Brain microvascular endothelial cell (primary cell): ENCODE results near the gene VAMP1.
"Not testable (repeated sequence)": the region's sequence is repeated elsewhere in the genome, so short reads cannot be mapped to it uniquely, and the experiment has no call there.

Experiments
- DNase-seq: peaks from one replicate; pipeline ENCODE4 v3.0.0-alpha.2; 2020
- H3K27ac ChIP-seq: fragments of 250-450 bp; sonication (Bioruptor Pico); 2 replicates; pipeline ENCODE4 v1.5.1; 2020; ENCODE audit warnings: mild to moderate bottlenecking, moderate library complexity
- H3K27me3 ChIP-seq: fragments of 250-450 bp; sonication (Bioruptor Pico); replicated peaks from 2 replicates; pipeline ENCODE4 v1.5.1; 2020; ENCODE audit warnings: mild to moderate bottlenecking
- H3K36me3 ChIP-seq: fragments of 250-450 bp; sonication (Bioruptor Pico); replicated peaks from 2 replicates; pipeline ENCODE4 v1.5.1; 2020; ENCODE audit warnings: mild to moderate bottlenecking
- H3K4me3 ChIP-seq: 2 replicates; pipeline ENCODE4 v1.5.1; 2011; ENCODE audit warnings: low read depth, mild to moderate bottlenecking, control low read depth, low read length, moderate library complexity
- CTCF ChIP-seq: IDR thresholded peaks from 2 replicates; pipeline ENCODE4 v1.5.1; 2011; ENCODE audit warnings: low read depth, mild to moderate bottlenecking, moderate library complexity, low read length, control low read depth, inconsistent platforms; ENCODE audit errors: missing control alignments
- in situ Hi-C: cut with HindIII; loops from 2 replicates; pipeline ENCODE4 v1.10.0; 2017; ENCODE audit warnings: low sequenced_read_pairs, low pct_ligation_motif_present

Gene VAMP1

GRCh38 chr12:6488240-6488639 lies 17.8 kb upstream of the VAMP1 start:
- no peaks in the 10 kb centered on the region for H3K36me3 ChIP-seq
- no peak for TF ChIP-seq CTCF
- no peak overlapping the region for H3K4me3 ChIP-seq
- H3K27ac ChIP-seq = no peak overlapping the region
- H3K27me3 ChIP-seq = no peaks in the 10 kb centered on the region
- no peak for DNase-seq
- in situ Hi-C loops = no loop called here

- Histone ChIP-seq H3K27ac (no peak overlapping the region), H3K27me3 (no peaks in the 10 kb centered on the region), H3K4me3 (no peak overlapping the region), H3K36me3 (no peaks in the 10 kb centered on the region)
- in situ Hi-C loops = no loop called here
- TF ChIP-seq CTCF = no peak
- DNase-seq = no peak
Observed at GRCh38 chr12:6478416-6478815, 7.9 kb upstream of the VAMP1 start.

- H3K4me3 ChIP-seq, H3K36me3 ChIP-seq, H3K27me3 ChIP-seq, H3K27ac ChIP-seq, in situ Hi-C loops, DNase-seq: not testable (repeated sequence)
Observed at GRCh38 chr12:6477601-6478377, 7.3 kb upstream of the VAMP1 start.

GRCh38 chr12:6476489-6476888 lies 6.0 kb upstream of the VAMP1 start:
- in situ Hi-C loops = no loop called here
- peak; percentile 58 for DNase-seq
- no peak overlapping the region for H3K4me3 ChIP-seq
- peak overlapping the region; percentile 28 for H3K27ac ChIP-seq
- H3K27me3 ChIP-seq = no peaks in the 10 kb centered on the region
- TF ChIP-seq CTCF = no peak
- H3K36me3 ChIP-seq = no peaks in the 10 kb centered on the region

- H3K36me3 ChIP-seq, H3K27ac ChIP-seq, H3K4me3 ChIP-seq, DNase-seq, in situ Hi-C loops, H3K27me3 ChIP-seq: not testable (repeated sequence)
Observed at GRCh38 chr12:6475233-6475975, 4.9 kb upstream of the VAMP1 start.

- H3K4me3 ChIP-seq = no peak overlapping the region
- no peak for TF ChIP-seq CTCF
- in situ Hi-C loops = no loop called here
- H3K27me3 ChIP-seq = no peaks in the 10 kb centered on the region
- no peak for DNase-seq
- no peaks in the 10 kb centered on the region for H3K36me3 ChIP-seq
- H3K27ac ChIP-seq = no peak overlapping the region
Observed at GRCh38 chr12:6472491-6472890, 2.0 kb upstream of the VAMP1 start.
